GM12873 (cell line): ENCODE measurements around the gene TUFM.

ENCODE experiments used
- CTCF ChIP-seq: IDR thresholded peaks from 2 replicates; pipeline ENCODE4 v1.5.1; 2012; ENCODE audit warnings: low read depth, mild to moderate bottlenecking, moderate library complexity, low read length, control low read depth; ENCODE audit not compliant: insufficient read depth; ENCODE audit errors: missing control alignments

TUFM gene

GRCh38 chr16:28835864-28836760, 10.0 kb downstream of the TUFM start:
- no peak for TF ChIP-seq CTCF

GRCh38 chr16:28834873-28835863, 11.0 kb downstream of the TUFM start:
- no peak for TF ChIP-seq CTCF

- no peak for TF ChIP-seq CTCF
Observed at GRCh38 chr16:28834349-28834748, 11.8 kb downstream of the TUFM start.

GRCh38 chr16:28830531-28830930, 15.6 kb downstream of the TUFM start:
- no peak for TF ChIP-seq CTCF

- no peak for TF ChIP-seq CTCF
Observed at GRCh38 chr16:28829747-28830146, 16.4 kb downstream of the TUFM start.

GRCh38 chr16:28826141-28826540, 20.0 kb downstream of the TUFM start:
- TF ChIP-seq CTCF = no peak

- TF ChIP-seq CTCF = no peak
Observed at GRCh38 chr16:28824717-28824973, 21.5 kb downstream of the TUFM start.
